K562 (cell line): ENCODE data around the gene TFB2M. TPM values are rescaled to one million over a fixed set of nuclear protein-coding genes. Genes with fewer than 3 reads are reported as not detected.

Source experiments
- ATAC-seq: fragments of 200-7000 bp; cut with Tn5 transposase; 3 replicates; pipeline ENCODE4 v1.9.1; 2020; ENCODE audit warnings: moderate library complexity
- BruUV-seq: library from RNA; stranded (reverse); fragments of 400-500 nt; replicated peaks from 2 replicates; lab custom pipeline; 2021; lab: Mats Ljungman, UMichigan
- CTCF ChIA-PET: fragments of 300-600 bp; formaldehyde crosslinking; extraction: SDS; loops from one replicate; lab custom pipeline; 2021; ENCODE audit warnings: low intra/inter-chr PET ratio; lab: Yijun Ruan, JAX
- POLR2A ChIA-PET: fragments of 300-600, 350-650 bp; sonication (Branson Sonifier 250); formaldehyde crosslinking; extraction: SDS; loops from one replicate; lab custom pipeline; 2021; ENCODE audit warnings: antibody characterized with exemption, inconsistent platforms; lab: Yijun Ruan, JAX
- DNase-seq, 4 experiments: peaks; one replicate each; pipeline versions ENCODE4 v3.0.0 to v3.0.0-alpha.2; 2011 to 2018; ENCODE audit warnings: low spot score in 3 of 4, mixed read lengths in 3 of 4; ENCODE audit errors: extremely low read depth in 1 of 4
- FAIRE-seq: peaks from 2 replicates; lab custom pipeline; 2011; peaks lifted over from hg19 to GRCh38; lab: Jason Lieb, UNC
- H2AFZ ChIP-seq: 2 replicates; pipeline ENCODE4 v1.6.0; 2011; ENCODE audit warnings: low read depth, low read length, control low read depth, inconsistent platforms
- H3K27ac ChIP-seq: fragments of 200-600 bp; 3 replicates; pipeline ENCODE4 v1.8.0; 2011; ENCODE audit warnings: low read depth, mild to moderate bottlenecking, control low read depth, inconsistent platforms, low read length, moderate library complexity, mixed read lengths; ENCODE audit errors: extremely low read depth
- H3K27me3 ChIP-seq, 2 experiments: fragments of 300-600 bp in 1 of 2; 2 replicates in 1 of 2; 3 replicates in 1 of 2; pipeline versions ENCODE4 v1.6.0 to v1.8.0; 2011; ENCODE audit warnings: inconsistent platforms in 2 of 2, low read length in 2 of 2, mild to moderate bottlenecking in 1 of 2, mixed read lengths in 1 of 2, moderate library complexity in 1 of 2; ENCODE audit not compliant: control insufficient read depth in 2 of 2, insufficient read depth in 2 of 2
- H3K36me3 ChIP-seq: fragments of 300-600 bp; 3 replicates; pipeline ENCODE4 v1.8.0; 2011; ENCODE audit warnings: mild to moderate bottlenecking, low read length, inconsistent platforms; ENCODE audit not compliant: control insufficient read depth, insufficient read depth
- H3K4me1 ChIP-seq, 2 experiments: fragments of 200-600 bp in 1 of 2; replicated peaks in 1 of 2; 2 replicates in 1 of 2; 3 replicates in 1 of 2; pipeline versions ENCODE4 v1.5.1 to v1.8.0; 2011; ENCODE audit warnings: inconsistent platforms in 2 of 2, low read length in 2 of 2, mild to moderate bottlenecking in 1 of 2, mixed read lengths in 1 of 2, moderate library complexity in 1 of 2; ENCODE audit not compliant: control insufficient read depth in 2 of 2, insufficient read depth in 2 of 2
- H3K4me2 ChIP-seq: 2 replicates; pipeline ENCODE4 v1.6.1; 2011; ENCODE audit warnings: low read length, control low read depth, inconsistent platforms, mixed read lengths; ENCODE audit not compliant: insufficient read depth
- H3K4me3 ChIP-seq: fragments of 200-600 bp; sonication (generic), shearing (Covaris generic); 2 replicates; pipeline ENCODE4 v1.5.1; 2016; ENCODE audit warnings: control low read depth, inconsistent platforms
- H3K79me2 ChIP-seq: fragments of 200-600 bp; 3 replicates; pipeline ENCODE4 v1.8.0; 2011; ENCODE audit warnings: low read length, inconsistent platforms; ENCODE audit not compliant: control insufficient read depth, insufficient read depth
- H3K9ac ChIP-seq, 2 experiments: 2 replicates each; pipeline versions ENCODE4 v1.6.0 to v1.6.1; 2011; ENCODE audit warnings: low read depth in 2 of 2, low read length in 2 of 2, control low read depth in 1 of 2, inconsistent platforms in 1 of 2, mild to moderate bottlenecking in 1 of 2, mixed read lengths in 1 of 2; ENCODE audit not compliant: insufficient read depth in 1 of 2
- H3K9me1 ChIP-seq: one replicate; pipeline ENCODE4 v1.6.0; 2011; ENCODE audit warnings: inconsistent platforms, mild to moderate bottlenecking, low read length, moderate library complexity; ENCODE audit not compliant: control insufficient read depth, insufficient read depth
- H3K9me3 ChIP-seq: replicated peaks from 2 replicates; pipeline ENCODE4 v1.5.1; 2011; ENCODE audit warnings: low read depth, low read length, inconsistent platforms; ENCODE audit not compliant: control insufficient read depth, insufficient read depth
- H4K20me1 ChIP-seq: replicated peaks from 2 replicates; pipeline ENCODE4 v1.6.1; 2011; ENCODE audit warnings: low read length, inconsistent platforms, mixed read lengths; ENCODE audit not compliant: control insufficient read depth, insufficient read depth
- BRF2 ChIP-seq: IDR thresholded peaks from 3 replicates; pipeline ENCODE4 v1.6.1; 2011; ENCODE audit warnings: borderline replicate concordance, mild to moderate bottlenecking; ENCODE audit not compliant: insufficient read length, insufficient read depth
- CAMTA2 ChIP-seq: fragments of 250-450 bp; sonication (Bioruptor Pico); conservative IDR thresholded peaks from 2 replicates; pipeline ENCODE4 v1.5.1; 2022
- DIDO1 ChIP-seq: fragments of 450-650 bp; IDR thresholded peaks from 2 replicates; pipeline ENCODE4 v1.6.1; 2016; ENCODE audit warnings: low read depth, missing biosample characterization, missing genetic modification characterization
- FOS ChIP-seq: IDR thresholded peaks from 3 replicates; pipeline ENCODE4 v1.6.1; 2011; ENCODE audit not compliant: insufficient read length; ENCODE audit errors: extremely low read depth
- HNRNPH1 ChIP-seq: fragments of 200-400 bp; formaldehyde crosslinking; optimal IDR thresholded peaks from 2 replicates; pipeline ENCODE3; 2017; ENCODE audit warnings: low read depth, mild to moderate bottlenecking, low read length, moderate library complexity
- ILF3 ChIP-seq: fragments of 450-650 bp; IDR thresholded peaks from 2 replicates; pipeline ENCODE4 v1.6.1; 2018; ENCODE audit warnings: antibody characterized with exemption, mild to moderate bottlenecking, moderate library complexity, borderline replicate concordance
- MCM7 ChIP-seq, 2 experiments: fragments of 450-650 bp; IDR thresholded peaks; 2 replicates each; pipeline ENCODE4 v1.6.1; 2016 to 2018
- MTA2 ChIP-seq: fragments of 450-650 bp; IDR thresholded peaks from 2 replicates; pipeline ENCODE4 v1.6.1; 2016; ENCODE audit warnings: low read depth
- NKRF ChIP-seq: fragments of 450-650 bp; IDR thresholded peaks from 2 replicates; pipeline ENCODE4 v1.6.1; 2016; ENCODE audit warnings: borderline replicate concordance
- ZBTB12 ChIP-seq: fragments of 250-450 bp; sonication (Bioruptor Pico); IDR thresholded peaks from 2 replicates; pipeline ENCODE4 v1.4.0; 2020
- ZC3H4 ChIP-seq: sonication (generic); formaldehyde crosslinking; IDR thresholded peaks from 2 replicates; pipeline ENCODE4 v1.9.0; 2021; ENCODE audit warnings: missing genetic modification reagents, borderline replicate concordance
- ZSCAN32 ChIP-seq: fragments of 450-650 bp; formaldehyde crosslinking; IDR thresholded peaks from 2 replicates; pipeline ENCODE4 v1.4.0; 2020; ENCODE audit warnings: mild to moderate bottlenecking, moderate library complexity
- WGBS: fragments of 100-300 bp; shearing (Covaris generic); methylation state at CpG from one replicate; pipeline ENCODE4 v1.1.6; 2016; ENCODE audit warnings: low coverage, mixed read lengths; ENCODE audit not compliant: insufficient coverage; ENCODE audit errors: missing lambda C conversion rate; 5-methylcytosine and 5-hydroxymethylcytosine counted together
- in situ Hi-C: fragments of 300-500 bp; cut with MboI; formaldehyde crosslinking; loops from 4 replicates; pipeline ENCODE4 v1.15.0; 2018; ENCODE audit warnings: inconsistent platforms, mixed read lengths
- intact Hi-C: fragments of 100-400 bp; cut with micrococcal nuclease; formaldehyde crosslinking; loops from 2 replicates; pipeline ENCODE4 v1.14.2; 2022
- polyA plus RNA-seq, 8 experiments: library from polyadenylated mRNA; depleted of rRNA in 4 of 8; stranded (reverse) in 5 of 8; unstranded in 3 of 8; fragments of >200 nt; fragmentation: Nextera tagmentation in 2 of 8; fragmentation: Illumina TruSeq in 1 of 8; extraction: Ambion mirVana in 2 of 8; extraction: Trizol in 1 of 8; gene quantifications; 2 replicates each; pipeline versions ENCODE4 v1.2.1 to v1.2.3, GENCODE V29; 2011 to 2014; ENCODE audit warnings: inconsistent platforms in 1 of 8, missing spikeins in 1 of 8
- total RNA-seq, 7 experiments: library from RNA; depleted of rRNA in 6 of 7; stranded (reverse); fragments of >200 nt in 6 of 7; fragmentation: Illumina TruSeq in 2 of 7; extraction: Trizol in 2 of 7; gene quantifications; 2 replicates each; pipeline versions ENCODE4 v1.2.1 to v1.2.3, GENCODE V29; 2011 to 2021; ENCODE audit warnings: low replicate concordance in 1 of 7

Gene TFB2M
- total and polyA plus RNA-seq, 9 of the 15 experiments (the other 6 are each of a cell fraction or from before 2014, with no cell fraction given) = 55.1 to 162 (median 70.6) TPM

GRCh38 chr1:246513619-246514343, 52.3 kb downstream of the TFB2M start:
- POLR2A ChIA-PET = no interaction called here
- FAIRE-seq = peak; percentile 11
- H2AFZ ChIP-seq = no peak overlapping the region
- intact Hi-C loops = no loop called here
- TF ChIP-seq MCM7 (IDR thresholded peaks at IDR 0.05) (no peak), DIDO1 (no peak), MTA2 (no peak), CAMTA2 (CRISPR knock-in tag) (no peak), ILF3 (no peak), ZC3H4 (CRISPR knock-in tag) (no peak)
- TF ChIP-seq, all 486 proteins: peak for 0
- H3K4me2 ChIP-seq = peak overlapping the region; percentile 29
- peaks cover 30% of the 10 kb centered on the region for H3K9me3 ChIP-seq
- H4K20me1 ChIP-seq = no peaks in the 10 kb centered on the region
- no peak overlapping the region for H3K9ac ChIP-seq
- DNase-seq (no peak), ATAC-seq (no peak)
- H3K4me3 ChIP-seq = no peak overlapping the region
- peaks cover 0 to 22% of the 10 kb centered on the region in 2 experiments; a peak in 2 of 5 replicates for H3K4me1 ChIP-seq
- no TSS peak for BruUV-seq
- 31% methylated on average over 7 of the region's 7 CpGs for WGBS
- CTCF ChIA-PET = interaction anchor here (0.6 kb wide), 1 partner anchor 495 kb away, joined by 3 read pairs; no protein-coding TSS in a partner anchor
- no peaks in the 10 kb centered on the region for H3K79me2 ChIP-seq
- in situ Hi-C loops = no loop called here
- H3K27me3 ChIP-seq = peaks cover 0 to 22% of the 10 kb centered on the region in 2 experiments; a peak in 2 of 5 replicates
- no peaks in the 10 kb centered on the region for H3K9me1 ChIP-seq
- no peak overlapping the region for H3K27ac ChIP-seq
- H3K36me3 ChIP-seq = no peaks in the 10 kb centered on the region

- Histone ChIP-seq H3K9ac (no peak overlapping the region), H3K27me3 (peaks cover 0 to 15% of the 10 kb centered on the region in 2 experiments; a peak in 1 of 5 replicates), H4K20me1 (no peaks in the 10 kb centered on the region), H3K4me2 (no peak overlapping the region), H2AFZ (no peak overlapping the region), H3K4me3 (no peak overlapping the region), H3K27ac (no peak overlapping the region), H3K79me2 (no peaks in the 10 kb centered on the region), H3K36me3 (no peaks in the 10 kb centered on the region), H3K9me1 (no peaks in the 10 kb centered on the region), H3K9me3 (peaks cover 30% of the 10 kb centered on the region), H3K4me1 (peaks cover 0 to 18% of the 10 kb centered on the region in 2 experiments; a peak in 2 of 5 replicates)
- FAIRE-seq (no peak), ATAC-seq (no peak), DNase-seq (no peak)
- in situ Hi-C loops = no loop called here
- BruUV-seq = no TSS peak
- POLR2A ChIA-PET = no interaction called here
- 14% methylated on average over 5 of the region's 5 CpGs for WGBS
- intact Hi-C loops = no loop called here
- CTCF ChIA-PET = no interaction called here
- no peak for TF ChIP-seq NKRF
- TF ChIP-seq BRF2 = no peak
- TF ChIP-seq FOS = no peak
- TF ChIP-seq ZSCAN32 (CRISPR knock-in tag) = no peak
- no peak for TF ChIP-seq ZBTB12 (CRISPR knock-in tag)
- TF ChIP-seq HNRNPH1 = no peak
Observed at GRCh38 chr1:246513041-246513440, 53.0 kb downstream of the TFB2M start.
